Psoas muscle (tissue), 8 donors: Measurements from ENCODE around the gene TAF4. TPM values are rescaled to one million over a fixed set of nuclear protein-coding genes. Genes with fewer than 3 reads are reported as not detected.

Source experiments
- ATAC-seq, 4 donors: fragments of 200-7000 bp; cut with Tn5 transposase; one replicate each; pipeline ENCODE4 v1.9.1; 2020; ENCODE audit warnings: moderate library complexity in 3 of 4, mild to moderate bottlenecking in 2 of 4
- DNase-seq, 2 donors: peaks; one replicate each; pipeline ENCODE4 v3.0.0-alpha.2; 2020
- H3K27ac ChIP-seq: fragments of 200-600 bp; one replicate; pipeline ENCODE4 v1.8.0; 2022
- H3K27me3 ChIP-seq, 3 donors: fragments of 200-600 bp in 1 of 3; one replicate each; pipeline versions ENCODE4 v1.6.1 to v1.8.0; 2013 to 2022; ENCODE audit warnings: low read length in 2 of 3, mild to moderate bottlenecking in 2 of 3, moderate library complexity in 1 of 3; ENCODE audit not compliant: insufficient read depth in 3 of 3
- H3K36me3 ChIP-seq, 2 donors: fragments of 200-600 bp in 1 of 2; one replicate each; pipeline versions ENCODE4 v1.6.1 to v1.8.0; 2013 to 2022; ENCODE audit warnings: low read depth in 1 of 2, mild to moderate bottlenecking in 1 of 2, moderate library complexity in 1 of 2; ENCODE audit not compliant: insufficient read depth in 1 of 2
- H3K4me1 ChIP-seq: fragments of 200-600 bp; one replicate; pipeline ENCODE4 v1.8.0; 2022
- H3K4me3 ChIP-seq: fragments of 200-600 bp; one replicate; pipeline ENCODE4 v1.8.0; 2022; ENCODE audit warnings: mild to moderate bottlenecking
- H3K9me3 ChIP-seq: fragments of 200-600 bp; one replicate; pipeline ENCODE4 v1.8.0; 2022
- CTCF ChIP-seq: fragments of 200-600 bp; IDR thresholded peaks from one replicate; pipeline ENCODE4 v1.8.0; 2022; ENCODE audit warnings: antibody characterized with exemption
- WGBS, 3 donors: extraction: QIAGEN DNeasy Blood & Tissue Kit; methylation state at CpG; one replicate each; pipeline versions ENCODE4 v1.1.6 to v1.1.7; 2013; 5-methylcytosine and 5-hydroxymethylcytosine counted together
- intact Hi-C, 2 donors: fragments of 100-400 bp; cut with DNase I; formaldehyde crosslinking; loops; one replicate each; pipeline versions ENCODE4 v1.11.0 to v1.14.2; 2022
- polyA plus RNA-seq, 3 donors: library from polyadenylated mRNA; stranded (reverse); fragments of 200-250 nt; gene quantifications; one replicate each; pipeline ENCODE4 v1.2.3, GENCODE V29; 2013
- total RNA-seq, 4 donors: library from RNA; stranded (reverse); fragmentation: NEBNext Ultra II Directional in 2 of 4; extraction: Animal tissue kit (Norgen Biotek cat#: 25700) in 2 of 4; gene quantifications; one replicate each; pipeline versions ENCODE4 v1.2.1 to v1.2.4, GENCODE V29; 2021 to 2023
- donor health status: healthy with polysubstance abuse.
- donor health status: DM: no; HTN: no; CAD: no; lungs with moderate emphysema.
- donor health status: Bipolar disorder and iron deficiency.
- donor health status: healthy.
- donor health status: DM: yes; HTN: yes; CAD: no.
- donor health status: DM: no; HTN: no; CAD: no.
- donor health status: DM: no; HTN: no; CAD: no.
- donor health status: DM: yes; HTN: yes; CAD: no.

TAF4 gene
- total and polyA plus RNA-seq, 7 donors, result 2.8 to 17.7 (median 10.7) TPM

- Histone ChIP-seq H3K9me3 (no peaks in the 10 kb centered on the region), H3K27ac (peak overlapping the region; percentile 75), H3K4me1 (peaks cover 64% of the 10 kb centered on the region), H3K27me3 (no peaks in the 10 kb centered on the region), H3K4me3 (no peak overlapping the region), H3K36me3 (no peaks in the 10 kb centered on the region)
- no peak for TF ChIP-seq CTCF
- DNase-seq (peak; percentile 55 to 86), ATAC-seq (peak; percentile 67 to 82 (median 70))
- intact Hi-C loops, result loop anchor here in 1 of 2 donors (5.0 kb wide), 1 partner anchor 117 kb away; no protein-coding TSS in a partner anchor
- WGBS, 3 donors, result 49 to 56% (median 50%) methylated on average over 16 to 19 of the region's 19 CpGs
Measured at GRCh38 chr20:62019881-62020492, 45.7 kb downstream of the TAF4 start.

- peak overlapping the region; percentile 75 for H3K27ac ChIP-seq
- intact Hi-C loops, result no loop called here
- peak; percentile 62 to 88 for DNase-seq
Measured at GRCh38 chr20:62019144-62019805, 46.4 kb downstream of the TAF4 start.

GRCh38 chr20:62018437-62019143, 47.1 kb downstream of the TAF4 start:
- DNase-seq, result no peak
- Histone ChIP-seq H3K4me1 (peaks cover 57% of the 10 kb centered on the region), H3K27ac (peak overlapping the region; percentile 75), H3K4me3 (no peak overlapping the region), H3K9me3 (no peaks in the 10 kb centered on the region), H3K27me3 (no peaks in the 10 kb centered on the region), H3K36me3 (peaks cover 0 to under 1% of the 10 kb centered on the region in 2 donors)
- intact Hi-C loops, result no loop called here
- no peak for TF ChIP-seq CTCF
- no peak for ATAC-seq
- WGBS, 3 donors, result 74 to 82% (median 75%) methylated on average over 22 to 23 of the region's 23 CpGs

More at GRCh38 chr20:62019144-62019805, 46.4 kb downstream of the TAF4 start:
- peak overlapping the region; percentile 12 for H3K4me3 ChIP-seq
- ATAC-seq, result peak; percentile 74 to 89 (median 84)
- H3K4me1 ChIP-seq, result peaks cover 61% of the 10 kb centered on the region
- no peaks in the 10 kb centered on the region for H3K9me3 ChIP-seq
- H3K36me3 ChIP-seq, result no peaks in the 10 kb centered on the region
- WGBS, 3 donors, result 37 to 66% (median 44%) methylated on average over 19 of the region's 19 CpGs
- no peaks in the 10 kb centered on the region for H3K27me3 ChIP-seq
- peak; percentile 23 for TF ChIP-seq CTCF

GRCh38 chr20:62015540-62016288, 50.0 kb downstream of the TAF4 start:
- DNase-seq, result no peak
- WGBS, 3 donors, result 92 to 94% (median 92%) methylated on average over 24 of the region's 24 CpGs
- TF ChIP-seq CTCF, result no peak

More at GRCh38 chr20:62015540-62016288, 50.0 kb downstream of the TAF4 start:
- H3K36me3 ChIP-seq, result peaks cover 0 to 22% of the 10 kb centered on the region in 2 donors
- intact Hi-C loops, result no loop called here
- H3K9me3 ChIP-seq, result no peaks in the 10 kb centered on the region
- H3K27me3 ChIP-seq, result no peaks in the 10 kb centered on the region
- H3K4me3 ChIP-seq, result no peak overlapping the region
- H3K27ac ChIP-seq, result no peak overlapping the region
- ATAC-seq, result no peak
- H3K4me1 ChIP-seq, result peaks cover 38% of the 10 kb centered on the region
